Prostate gland (tissue), 2 donors: ENCODE measurements around the gene EIF4G3. TPM values are rescaled to one million over a fixed set of nuclear protein-coding genes. Genes with fewer than 3 reads are reported as not detected.
"Not testable (repeated sequence)": the region's sequence is repeated elsewhere in the genome, so short reads cannot be mapped to it uniquely, and the experiment has no call there.

Experiments used
- DNase-seq: peaks from one replicate; pipeline ENCODE4 v3.0.0-alpha.2; 2019; ENCODE audit warnings: low spot score
- H3K27ac ChIP-seq, 2 donors: fragments of 200-600 bp; sonication (generic); 2 replicates each; pipeline ENCODE4 v1.5.1; 2017 to 2019
- H3K27me3 ChIP-seq: fragments of 200-600 bp; sonication (generic); replicated peaks from 2 replicates; pipeline ENCODE4 v1.5.1; 2019; ENCODE audit not compliant: insufficient read depth
- H3K36me3 ChIP-seq, 2 donors: fragments of 200-600 bp; sonication (generic); 1 replicate in 1 of 2; 2 replicates in 1 of 2; pipeline versions ENCODE4 v1.5.1 to v1.8.1; 2017 to 2019
- H3K4me1 ChIP-seq: fragments of 200-600 bp; sonication (generic); replicated peaks from 2 replicates; pipeline ENCODE4 v1.5.1; 2019
- H3K4me3 ChIP-seq, 2 donors: fragments of 200-600 bp; sonication (generic); 2 replicates each; pipeline ENCODE4 v1.5.1; 2017 to 2019
- H3K9me3 ChIP-seq: fragments of 200-600 bp; sonication (generic); 2 replicates; pipeline ENCODE4 v1.5.1; 2017
- POLR2A ChIP-seq: fragments of 450-650 bp; IDR thresholded peaks from one replicate; pipeline ENCODE4 v1.6.1; 2016; ENCODE audit warnings: antibody characterized with exemption, mild to moderate bottlenecking
- POLR2AphosphoS5 ChIP-seq: sonication (generic); formaldehyde crosslinking; IDR thresholded peaks from one replicate; pipeline ENCODE4 v1.6.1; 2017; ENCODE audit warnings: antibody characterized with exemption
- WGBS: methylation state at CpG from one replicate; pipeline ENCODE4 v1.1.5; 2018; 5-methylcytosine and 5-hydroxymethylcytosine counted together
- intact Hi-C: fragments of 100-400 bp; cut with DNase I; formaldehyde crosslinking; loops from one replicate; pipeline ENCODE4 v1.14.2; 2022
- total RNA-seq, 2 donors: library from RNA; depleted of rRNA; stranded (reverse); fragments of >200 nt; gene quantifications; one replicate each; pipeline ENCODE4 v1.1.0, GENCODE V29; 2016
- TF ChIP-seq, protein P1 (sequence below), 4 experiments: fragments of 200-600 bp in 2 of 4; fragments of 450-650 bp in 2 of 4; sonication (generic) in 2 of 4; IDR thresholded peaks; 1 replicate in 3 of 4; 2 replicates in 1 of 4; pipeline ENCODE4 v1.5.1; 2016 to 2019; ENCODE audit warnings: antibody characterized with exemption in 4 of 4, mild to moderate bottlenecking in 2 of 4, moderate library complexity in 2 of 4

The EIF4G3 gene
- total RNA-seq, 2 donors from 2014 or later: 28.3 to 81.1 TPM

GRCh38 chr1:20790785-20791184 lies 385.9 kb downstream of the EIF4G3 start:
- Histone ChIP-seq H3K9me3 (no peaks in the 10 kb centered on the region), H3K4me1 (no peaks in the 10 kb centered on the region), H3K36me3 (no peaks in the 10 kb centered on the region), H3K4me3 (no peak overlapping the region), H3K27ac (no peak overlapping the region), H3K27me3 (no peaks in the 10 kb centered on the region)
- no peak for DNase-seq
- TF ChIP-seq POLR2AphosphoS5 (no peak), POLR2A (no peak)
- TF ChIP-seq, protein P1, sequence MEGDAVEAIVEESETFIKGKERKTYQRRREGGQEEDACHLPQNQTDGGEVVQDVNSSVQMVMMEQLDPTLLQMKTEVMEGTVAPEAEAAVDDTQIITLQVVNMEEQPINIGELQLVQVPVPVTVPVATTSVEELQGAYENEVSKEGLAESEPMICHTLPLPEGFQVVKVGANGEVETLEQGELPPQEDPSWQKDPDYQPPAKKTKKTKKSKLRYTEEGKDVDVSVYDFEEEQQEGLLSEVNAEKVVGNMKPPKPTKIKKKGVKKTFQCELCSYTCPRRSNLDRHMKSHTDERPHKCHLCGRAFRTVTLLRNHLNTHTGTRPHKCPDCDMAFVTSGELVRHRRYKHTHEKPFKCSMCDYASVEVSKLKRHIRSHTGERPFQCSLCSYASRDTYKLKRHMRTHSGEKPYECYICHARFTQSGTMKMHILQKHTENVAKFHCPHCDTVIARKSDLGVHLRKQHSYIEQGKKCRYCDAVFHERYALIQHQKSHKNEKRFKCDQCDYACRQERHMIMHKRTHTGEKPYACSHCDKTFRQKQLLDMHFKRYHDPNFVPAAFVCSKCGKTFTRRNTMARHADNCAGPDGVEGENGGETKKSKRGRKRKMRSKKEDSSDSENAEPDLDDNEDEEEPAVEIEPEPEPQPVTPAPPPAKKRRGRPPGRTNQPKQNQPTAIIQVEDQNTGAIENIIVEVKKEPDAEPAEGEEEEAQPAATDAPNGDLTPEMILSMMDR (IDR thresholded peaks at IDR 0.05): no peak
- WGBS: 70% methylated on average over 3 of the region's 3 CpGs
- intact Hi-C loops: no loop called here

DNA sequence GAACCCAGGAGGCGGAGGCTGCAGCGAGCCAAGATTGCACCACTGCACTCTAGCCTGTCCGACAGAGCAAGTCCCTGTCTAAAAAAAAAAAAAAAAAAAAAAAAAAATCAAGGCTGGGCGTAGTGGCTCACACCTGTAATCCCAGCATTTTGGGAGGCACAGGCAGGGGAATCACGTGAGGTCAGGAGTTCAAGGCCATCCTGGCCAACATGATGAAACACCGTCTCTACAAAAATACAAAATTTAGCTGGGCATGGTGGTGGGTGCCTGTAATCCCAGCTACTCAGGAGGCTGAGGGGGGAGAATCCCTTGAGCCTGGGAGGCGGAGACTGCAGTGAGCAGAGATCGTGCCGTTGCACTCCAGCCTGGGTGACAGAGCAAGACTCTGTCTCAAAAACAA lies 387.1 kb downstream of the EIF4G3 start:
- WGBS: 91% methylated on average over 9 of the region's 9 CpGs
- H3K27me3 ChIP-seq, H3K9me3 ChIP-seq, H3K4me3 ChIP-seq, DNase-seq, H3K36me3 ChIP-seq, H3K27ac ChIP-seq, H3K4me1 ChIP-seq: not testable (repeated sequence)
- intact Hi-C loops: loop anchor here (5.0 to 10.0 kb wide), 3 partner anchors 55 to 388 kb away; partner anchors contain the start of genes EIF4G3 and SH2D5

GRCh38 chr1:20787840-20788795 lies 388.6 kb downstream of the EIF4G3 start:
- no peak for DNase-seq
- Histone ChIP-seq H3K4me3 (peak overlapping the region; percentile 97), H3K9me3 (no peaks in the 10 kb centered on the region), H3K36me3 (no peaks in the 10 kb centered on the region), H3K4me1 (peaks cover 8% of the 10 kb centered on the region), H3K27me3 (no peaks in the 10 kb centered on the region), H3K27ac (peak overlapping the region; percentile 99)
- no peak for TF ChIP-seq POLR2AphosphoS5
- TF ChIP-seq POLR2A: no peak
- TF ChIP-seq, protein P1 (IDR thresholded peaks at IDR 0.05): no peak
- 40% methylated on average over 22 of the region's 22 CpGs for WGBS
- intact Hi-C loops: loop anchor here (5.0 to 10.0 kb wide), 3 partner anchors 53 to 389 kb away; partner anchors contain the start of genes EIF4G3 and SH2D5

DNA sequence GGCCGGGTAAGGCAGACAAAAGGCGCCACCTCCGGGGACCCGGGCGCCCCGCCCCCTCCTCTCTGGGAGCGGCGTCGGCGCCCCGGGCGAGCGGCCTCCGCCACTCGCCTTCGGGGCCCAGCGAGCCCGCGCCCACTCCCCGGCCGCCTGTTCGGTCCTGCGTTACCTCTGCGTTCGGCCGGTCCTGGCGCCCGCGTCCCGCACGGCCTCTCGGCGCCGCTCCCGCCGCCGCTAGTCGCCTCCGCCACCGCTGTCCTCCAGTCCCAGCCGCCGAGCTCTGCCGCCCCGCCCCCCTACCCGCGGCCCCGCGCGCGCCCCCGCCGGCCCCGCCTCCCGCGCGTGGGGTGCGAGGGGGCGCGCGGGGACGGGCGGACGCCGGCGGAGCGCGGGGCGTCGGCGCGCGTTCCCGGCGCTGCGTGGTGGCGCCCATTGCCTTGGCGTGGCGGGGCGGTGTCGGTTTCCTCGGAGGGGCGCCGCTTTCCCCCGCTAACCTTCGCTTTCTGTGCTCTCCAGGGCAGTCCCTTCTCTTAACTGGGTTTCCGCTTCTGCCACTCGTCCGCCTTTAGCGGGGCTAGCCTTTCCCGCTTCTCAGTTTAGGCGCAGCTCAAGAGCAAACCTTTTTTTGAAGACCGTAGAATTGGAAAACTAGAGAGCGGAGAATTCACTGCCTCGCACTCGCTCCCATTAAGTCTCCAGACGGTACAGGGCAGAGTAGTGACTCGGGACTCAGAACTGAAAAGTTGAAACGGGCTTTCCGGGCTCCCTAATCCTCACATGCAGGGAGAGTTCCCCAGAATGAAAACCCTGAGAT lies 389.5 kb downstream of the EIF4G3 start, which contains the start of gene HP1BP3:
Gene HP1BP3, minus strand, starts transcription at position 279 of the 811 bp plus-strand sequence. CDS start 6,867 bp downstream, outside the sequence.
- H3K4me3 ChIP-seq: peak within 1 kb of the TSS; percentile 97
- H3K9me3 ChIP-seq: no peaks in the 10 kb centered on the region
- no peaks in the 10 kb centered on the region for H3K36me3 ChIP-seq
- H3K27ac ChIP-seq: peak within 1 kb of the TSS; percentile 99
- peak; percentile 69 for DNase-seq
- whole genome bisulfite sequencing: 1% methylated on average over 34 of the region's 99 CpGs
- peak; percentile 19 for TF ChIP-seq POLR2AphosphoS5
- peak; percentile 33 for TF ChIP-seq POLR2A
- TF ChIP-seq, protein P1 (IDR thresholded peaks at IDR 0.05): no peak
- intact Hi-C loops: loop anchor here (5.0 to 10.0 kb wide), 3 partner anchors 52 to 390 kb away; partner anchors contain the start of genes EIF4G3 and SH2D5
- peaks cover 8% of the 10 kb centered on the region for H3K4me1 ChIP-seq
- no peaks in the 10 kb centered on the region for H3K27me3 ChIP-seq
